Stimulated activated CD4-positive, alpha-beta T cell treated with anti-CD3 and anti-CD28 coated beads, Interleukin-1b, Interleukin-23, amount 100 ng/mL, for 24 hours (primary cell): Measurements from ENCODE around the gene HLA-DPA1.
"Not testable (repeated sequence)": the region's sequence is repeated elsewhere in the genome, so short reads cannot be mapped to it uniquely, and the experiment has no call there.

Experiments used
- DNase-seq, 4 experiments: peaks; one replicate each; pipeline ENCODE4 v3.0.0-alpha.2; 2020; ENCODE audit warnings: low read depth in 4 of 4, low spot score in 1 of 4

Gene HLA-DPA1

GRCh38 chr6:33073431-33073871, at the start of gene HLA-DPA1:
HLA-DPA1 (minus strand) TSS chr6:33073649.
- peak in 1 of 4 experiments; percentile 10 for DNase-seq

- no peak for DNase-seq
Measured at GRCh38 chr6:33123181-33123580, 49.7 kb upstream of the HLA-DPA1 start.

GRCh38 chr6:33120001-33120400, 46.6 kb upstream of the HLA-DPA1 start:
- DNase-seq, result no peak

- DNase-seq, result no peak
Measured at GRCh38 chr6:33118525-33119123, 45.2 kb upstream of the HLA-DPA1 start.

DNA sequence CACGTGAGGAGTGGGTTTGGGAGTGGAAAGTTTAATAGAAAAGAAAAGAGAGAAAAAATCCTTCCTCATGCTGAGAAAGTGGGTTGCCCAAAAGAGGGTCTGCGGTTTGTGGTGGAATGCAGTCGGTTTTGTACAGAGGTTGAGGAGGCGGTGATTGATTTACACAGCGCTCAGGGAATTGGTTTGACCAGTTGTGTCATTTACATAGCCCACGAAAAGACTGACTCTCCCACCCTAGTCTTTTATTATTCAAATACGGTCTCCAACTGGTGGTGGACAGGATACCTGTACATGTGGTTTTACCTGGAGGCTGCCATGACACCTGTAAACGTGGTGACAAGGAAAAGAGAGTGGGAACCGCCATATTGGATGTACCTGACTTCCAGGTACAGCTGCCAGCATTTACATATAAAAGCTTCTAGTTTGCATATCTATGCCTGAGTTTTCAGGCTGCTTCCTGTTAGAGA, 44.4 kb upstream of the HLA-DPA1 start:
- DNase-seq, result no peak

DNA sequence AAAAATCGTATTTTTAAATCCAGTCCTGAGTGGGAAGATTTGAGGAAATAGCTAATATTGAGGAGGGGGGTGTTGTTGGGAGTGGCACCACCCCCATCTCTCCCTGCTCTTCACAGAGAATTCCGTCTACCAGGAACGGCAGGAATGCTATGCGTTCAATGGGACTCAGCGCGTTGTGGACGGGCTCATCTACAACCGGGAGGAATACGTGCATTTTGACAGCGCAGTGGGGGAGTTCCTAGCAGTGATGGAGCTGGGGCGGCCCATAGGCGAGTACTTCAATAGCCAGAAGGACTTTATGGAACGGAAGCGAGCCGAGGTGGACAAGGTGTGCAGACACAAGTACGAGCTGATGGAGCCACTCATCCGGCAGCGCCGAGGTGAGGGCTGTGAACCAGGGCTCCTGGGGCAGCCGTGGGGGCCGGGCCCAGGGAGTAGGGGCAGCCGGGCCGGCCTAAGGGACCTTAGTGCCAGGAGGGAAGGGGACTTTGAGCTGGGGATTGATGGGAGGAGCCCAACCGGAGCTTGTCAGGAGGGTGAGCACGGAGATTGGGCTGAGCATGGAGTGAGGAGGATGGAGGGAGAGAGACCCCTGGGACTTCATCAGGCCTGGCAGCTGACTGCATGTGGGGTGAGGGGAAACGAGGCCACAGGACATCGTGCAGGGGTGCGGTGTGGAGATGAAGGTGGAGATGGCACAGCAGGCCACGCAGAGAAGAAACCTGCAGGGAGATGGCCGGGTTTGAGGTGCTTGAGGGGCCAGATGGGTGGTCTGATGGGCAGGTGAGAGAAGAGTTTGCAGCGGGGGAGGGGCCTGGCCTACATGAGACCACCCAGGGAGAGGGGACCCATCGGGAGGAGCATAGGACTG, 43.6 kb upstream of the HLA-DPA1 start:
- no peak for DNase-seq

DNA sequence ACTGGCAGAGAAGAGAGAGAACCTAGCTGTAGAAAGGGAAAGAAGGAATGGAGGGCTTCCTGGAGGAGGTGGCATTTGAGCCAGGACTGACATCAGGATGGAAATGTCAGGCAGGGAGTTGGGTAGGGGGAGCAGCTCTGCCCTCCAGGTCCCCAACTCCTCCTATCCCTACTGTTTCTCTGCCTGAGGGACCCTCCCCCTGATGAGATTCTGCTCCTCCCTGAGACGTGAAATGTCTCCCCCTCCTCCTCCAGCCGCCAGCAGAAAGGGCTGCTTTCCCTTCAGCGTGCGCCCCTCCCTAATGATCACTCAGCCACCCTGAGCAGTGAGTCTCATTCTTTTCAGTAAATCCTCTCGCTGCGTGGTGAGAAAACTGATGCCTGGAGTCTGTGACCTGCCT, 43.0 kb upstream of the HLA-DPA1 start:
- DNase-seq, result no peak

DNA sequence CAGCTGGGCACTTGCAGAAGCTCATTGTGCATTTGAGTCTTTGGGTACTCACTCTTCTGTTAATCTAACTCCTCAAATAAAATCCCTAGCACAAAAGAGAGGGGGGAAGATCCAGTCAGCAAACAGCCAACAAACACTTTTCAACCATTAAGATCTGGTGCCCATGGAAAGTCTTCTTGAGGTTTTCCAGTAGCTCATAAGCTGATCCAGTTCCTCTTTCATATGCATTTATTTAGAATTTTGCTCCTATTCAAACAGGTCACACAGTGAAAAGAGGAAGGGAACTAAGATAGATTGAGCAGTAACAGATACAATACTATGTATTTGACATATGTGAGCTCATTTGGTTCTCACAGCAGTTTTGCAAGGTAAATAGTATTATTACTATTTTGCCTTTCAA, 41.0 kb upstream of the HLA-DPA1 start:
- no peak for DNase-seq

- no peak for DNase-seq
Measured at GRCh38 chr6:33113755-33114154, 40.3 kb upstream of the HLA-DPA1 start.

DNA sequence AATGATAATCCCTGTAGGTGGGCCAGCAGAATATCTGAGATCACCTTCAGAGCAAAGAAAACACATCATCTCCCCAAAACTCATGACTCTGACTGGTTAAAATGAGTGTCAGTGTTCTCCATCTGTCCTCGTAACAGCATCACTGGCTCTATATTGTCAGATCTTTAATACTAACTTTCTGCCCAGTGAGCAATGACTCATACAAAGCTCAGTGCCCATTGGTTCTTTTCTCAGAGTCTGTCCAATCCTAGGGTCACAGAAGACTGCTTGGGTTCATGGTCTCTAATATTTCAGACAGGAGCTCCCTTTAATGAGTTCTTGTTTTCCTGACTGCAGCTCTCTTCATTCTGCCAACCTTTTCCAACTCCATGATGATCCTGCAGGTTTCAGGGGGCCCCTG, 38.7 kb upstream of the HLA-DPA1 start:
- no peak for DNase-seq

DNA sequence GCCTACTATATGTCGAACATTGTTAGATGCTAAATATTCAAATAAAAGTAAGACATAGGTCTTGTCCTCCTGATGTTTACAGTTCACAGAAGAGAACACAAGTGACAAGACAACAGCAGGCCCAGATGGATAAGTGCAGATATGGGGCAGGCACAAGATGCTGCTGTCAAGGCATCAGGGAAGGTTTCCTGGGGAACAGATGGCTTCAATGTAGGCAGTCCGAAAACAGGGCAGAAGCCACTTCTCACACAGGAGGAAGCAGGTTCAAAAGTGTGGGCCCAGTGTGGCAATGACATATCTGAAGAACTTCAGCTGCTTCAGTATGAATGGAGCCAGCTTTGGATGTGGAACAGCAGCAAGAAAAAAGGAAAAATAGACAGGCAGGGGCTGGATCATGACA, 34.9 kb upstream of the HLA-DPA1 start:
- DNase-seq, result no peak

DNA sequence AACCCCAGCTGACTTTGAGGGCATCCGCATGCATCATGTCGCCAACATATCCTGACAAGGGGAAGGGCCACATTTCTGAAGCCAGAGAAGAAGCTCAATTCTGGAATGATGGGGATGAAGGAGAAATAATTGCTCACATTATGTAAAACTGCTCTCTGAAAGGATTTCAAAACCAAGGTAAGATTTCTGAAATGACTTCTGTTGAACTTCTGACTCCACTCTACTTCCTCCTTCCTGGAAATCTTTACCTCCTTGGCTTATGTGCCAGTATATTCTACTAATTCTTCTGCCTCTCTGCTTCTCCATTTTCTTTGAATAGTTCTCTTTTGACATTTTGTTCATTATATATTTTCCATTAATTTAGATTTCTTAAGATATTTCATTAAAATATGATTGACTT, 34.2 kb upstream of the HLA-DPA1 start:
- no peak for DNase-seq

DNA sequence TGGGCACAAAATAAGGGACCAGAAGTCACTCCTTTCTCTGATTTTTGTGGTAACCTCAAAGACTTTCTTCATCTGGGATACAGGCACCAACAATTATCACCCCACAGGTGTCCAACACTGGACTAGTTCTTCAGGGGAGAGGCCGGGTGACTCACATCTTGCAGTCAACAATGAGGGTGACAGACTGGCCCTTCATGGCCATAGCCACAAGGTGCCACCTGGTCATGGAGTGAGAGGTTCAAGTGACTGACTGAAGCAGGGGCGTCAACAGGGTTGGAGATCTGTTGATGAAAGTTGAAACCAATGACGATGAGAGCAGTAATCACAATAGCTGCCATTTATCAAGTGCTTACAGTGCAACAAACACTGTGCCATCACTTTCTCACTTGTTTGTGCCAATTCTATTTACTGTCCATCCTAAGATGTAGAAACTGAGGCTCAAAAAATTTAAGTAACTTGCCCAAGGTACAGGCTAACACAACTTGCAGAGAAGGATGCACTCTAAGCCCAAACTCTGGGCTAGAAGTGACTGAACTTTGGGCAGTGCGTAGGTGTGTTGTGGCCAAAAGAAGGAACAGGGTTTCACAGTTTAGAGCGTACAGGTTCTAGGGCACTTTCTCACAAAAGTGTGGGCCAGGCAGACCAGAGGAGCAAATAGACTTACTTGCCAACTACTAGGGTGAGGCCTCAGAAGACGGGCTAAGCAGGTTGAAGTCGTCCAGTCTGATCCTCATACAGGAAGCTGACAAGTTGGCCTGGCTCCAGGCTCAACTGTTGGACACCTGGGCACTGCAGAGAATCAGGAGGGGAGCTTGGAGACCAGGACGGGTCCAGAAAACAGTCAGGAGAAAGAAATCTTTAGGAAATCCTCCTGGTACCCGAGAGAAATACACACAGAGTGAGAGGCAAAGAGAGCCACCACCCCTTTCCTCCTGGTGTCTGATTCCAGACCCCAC, 32.7 kb upstream of the HLA-DPA1 start:
- DNase-seq, result no peak

DNA sequence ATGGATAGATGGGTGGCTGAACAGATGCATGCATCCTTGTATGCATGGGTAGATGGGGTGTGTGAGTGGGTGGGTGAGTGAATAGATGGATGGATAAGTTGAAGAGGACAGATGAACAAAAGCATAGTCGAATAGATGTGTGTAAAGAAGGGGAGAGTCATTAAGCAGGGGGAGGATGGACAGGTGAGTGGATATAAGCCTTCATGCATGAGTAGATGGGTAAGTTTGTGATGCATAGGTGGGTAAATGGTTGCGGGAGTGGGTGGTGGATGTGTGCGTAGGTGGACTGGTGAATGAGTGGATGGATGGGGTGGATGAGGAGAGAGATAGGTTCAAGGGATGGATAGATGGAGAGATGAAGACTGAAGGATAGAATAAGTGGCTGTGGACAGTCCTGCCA, 31.9 kb upstream of the HLA-DPA1 start:
- DNase-seq, result no peak

GRCh38 chr6:33104887-33105286, 31.4 kb upstream of the HLA-DPA1 start:
- DNase-seq, result no peak

GRCh38 chr6:33103776-33104175, 30.3 kb upstream of the HLA-DPA1 start:
- DNase-seq, result no peak

GRCh38 chr6:33101121-33101737, 27.8 kb upstream of the HLA-DPA1 start:
- DNase-seq, result not testable (repeated sequence)

DNA sequence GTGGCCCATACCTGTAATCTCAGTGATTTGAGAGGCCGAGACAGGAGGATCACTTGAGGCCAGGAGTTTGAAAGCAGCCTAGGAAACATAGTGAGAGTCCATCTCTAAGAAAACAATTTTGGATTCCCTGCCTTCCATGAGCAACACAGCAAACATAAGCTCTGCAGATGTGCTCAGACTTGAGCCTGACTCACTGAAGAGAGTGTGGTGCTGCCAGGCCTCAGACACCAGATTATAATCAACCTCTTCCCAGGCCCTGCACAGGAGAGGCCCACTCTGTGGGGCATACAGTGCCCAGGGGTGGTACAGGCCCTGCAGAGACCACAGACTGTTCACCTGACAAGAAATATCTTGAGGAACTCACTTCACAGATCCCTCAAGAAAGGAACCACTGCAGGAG, 22.2 kb upstream of the HLA-DPA1 start:
- no peak for DNase-seq

DNA sequence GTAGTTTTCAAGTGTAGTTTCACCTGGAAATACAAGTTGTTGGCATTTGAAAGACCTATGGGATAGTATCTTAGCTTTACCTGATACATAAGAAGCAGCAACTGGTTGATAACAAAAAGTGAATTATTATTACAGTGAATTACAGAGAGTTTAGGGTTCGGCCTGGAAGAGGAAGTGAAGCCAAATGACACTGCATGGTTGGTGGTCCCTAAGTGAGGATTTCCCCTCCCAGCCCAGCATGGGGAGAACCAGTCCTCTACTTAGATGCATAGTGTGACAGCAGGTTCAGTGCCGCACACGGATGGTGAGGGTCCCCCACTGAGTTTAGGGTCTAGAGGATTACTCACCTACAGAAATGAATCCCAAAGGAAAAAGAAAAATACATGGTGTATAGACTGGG, 20.4 kb upstream of the HLA-DPA1 start:
- DNase-seq, result no peak

- DNase-seq, result no peak
Measured at GRCh38 chr6:33092385-33092784, 18.9 kb upstream of the HLA-DPA1 start.

DNA sequence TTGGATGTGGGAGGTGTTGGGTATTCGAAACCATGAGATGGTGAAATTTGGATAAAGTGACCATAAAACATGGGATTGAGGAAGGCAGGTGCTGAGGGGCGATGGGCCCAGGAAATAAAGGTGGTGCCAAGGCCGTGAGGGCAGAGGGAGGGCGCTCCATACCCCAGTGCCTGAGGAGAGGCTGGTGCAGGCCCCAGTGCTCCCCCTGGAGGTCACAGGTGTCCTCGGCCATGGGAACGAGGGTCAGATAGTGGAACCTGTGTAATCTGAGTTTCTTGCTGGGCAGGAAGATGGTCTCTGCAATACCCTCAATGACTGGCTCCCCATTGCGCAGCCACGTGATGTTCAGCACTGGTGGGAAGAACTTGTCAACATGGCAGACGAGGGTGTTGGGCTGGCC, 18.5 kb upstream of the HLA-DPA1 start:
- DNase-seq, result peak; percentile 18 to 47 (median 25)
